HUDEP-2 (cell line): ENCODE measurements around the gene ATG13.
A peak's percentile ranks its signal among the peaks of the same experiment; 100 is the strongest.
"Not testable (repeated sequence)": the region's sequence is repeated elsewhere in the genome, so short reads cannot be mapped to it uniquely, and the experiment has no call there.

Experiments
- DNase-seq, 76 experiments: peaks; one replicate each; lab custom pipeline; 2025; ENCODE audit not compliant: unreplicated experiment in 76 of 76; lab: John Stamatoyannopoulos, UW

ATG13 gene

GRCh38 chr11:46694072-46694471 is 76.7 kb downstream of the ATG13 start:
- DNase-seq: no peak

- DNase-seq: no peak
These were observed 77.3 kb downstream of the ATG13 start for GRCh38 chr11:46694607-46695006.

- no peak for DNase-seq
These were observed 78.2 kb downstream of the ATG13 start for GRCh38 chr11:46695345-46696211.

- no peak for DNase-seq
These were observed 78.8 kb downstream of the ATG13 start for GRCh38 chr11:46696212-46696558.

- no peak for DNase-seq
These were observed 80.0 kb downstream of the ATG13 start for GRCh38 chr11:46697303-46697702.

- no peak for DNase-seq
These were observed 80.4 kb downstream of the ATG13 start for GRCh38 chr11:46697723-46698122.

GRCh38 chr11:46698597-46698996 is 81.2 kb downstream of the ATG13 start:
- DNase-seq: no peak

GRCh38 chr11:46700241-46701077 is 83.1 kb downstream of the ATG13 start, which contains the start of the genes ARHGAP1 and ZNF408:
Gene ARHGAP1 (minus strand): TSS chr11:46700619. CDS start chr11:46696107, 4,512 bp downstream.
Gene ZNF408 (plus strand): TSS chr11:46701031. CDS start chr11:46701048, 17 bp downstream.
- peak; percentile 40 to 99 (median 97) for DNase-seq

GRCh38 chr11:46701078-46701654 is 83.8 kb downstream of the ATG13 start:
- peak in 1 of 76 experiments; percentile 58 for DNase-seq

- DNase-seq: no peak
These were observed 87.8 kb downstream of the ATG13 start for GRCh38 chr11:46705070-46705688.

- DNase-seq: no peak
These were observed 89.5 kb downstream of the ATG13 start for GRCh38 chr11:46706886-46707285.

GRCh38 chr11:46709351-46709750 is 92.0 kb downstream of the ATG13 start:
- DNase-seq: not testable (repeated sequence)

GRCh38 chr11:46710821-46711269 is 93.5 kb downstream of the ATG13 start:
- DNase-seq: no peak

GRCh38 chr11:46711303-46711702 is 94.0 kb downstream of the ATG13 start:
- DNase-seq: no peak

GRCh38 chr11:46712874-46713576 is 95.7 kb downstream of the ATG13 start:
- DNase-seq: no peak

GRCh38 chr11:46717825-46718154 is 100.4 kb downstream of the ATG13 start:
- not testable (repeated sequence) for DNase-seq

- peak in 1 of 76 experiments; percentile 8 for DNase-seq
These were observed 101.0 kb downstream of the ATG13 start for GRCh38 chr11:46718155-46719019.

GRCh38 chr11:46719048-46719542 is 101.7 kb downstream of the ATG13 start, which contains the start of gene F2:
Gene F2 (plus strand): TSS chr11:46719213. CDS start chr11:46719236, 23 bp downstream.
- no peak for DNase-seq
